Left lung (tissue), 10 donors: ENCODE results near the gene FKBP8. TPM values are rescaled to one million over a fixed set of nuclear protein-coding genes. Genes with fewer than 3 reads are reported as not detected.

Experiments
- ATAC-seq: fragments of 200-7000 bp; cut with Tn5 transposase; one replicate; pipeline ENCODE4 v1.9.1; 2020; ENCODE audit warnings: moderate library complexity
- DNase-seq, 4 donors: peaks; one replicate each; pipeline ENCODE4 v3.0.0-alpha.2; 2013 to 2020
- H3K27ac ChIP-seq, 2 donors: fragments of 200-600 bp; sonication (generic) in 1 of 2; one replicate each; pipeline versions ENCODE4 v1.5.0 to v1.8.0; 2020 to 2021
- H3K27me3 ChIP-seq, 2 donors: fragments of 200-600 bp; sonication (generic) in 1 of 2; one replicate each; pipeline versions ENCODE4 v1.5.0 to v1.8.0; 2020 to 2021
- H3K36me3 ChIP-seq, 2 donors: fragments of 200-600 bp; sonication (generic) in 1 of 2; one replicate each; pipeline versions ENCODE4 v1.5.0 to v1.8.0; 2020 to 2021
- H3K4me1 ChIP-seq, 2 donors: fragments of 200-600 bp; one replicate each; pipeline ENCODE4 v1.8.0; 2021
- H3K4me3 ChIP-seq, 2 donors: fragments of 200-600 bp; sonication (generic) in 1 of 2; one replicate each; pipeline versions ENCODE4 v1.5.0 to v1.8.0; 2020 to 2021; ENCODE audit warnings: mild to moderate bottlenecking in 1 of 2
- H3K9me3 ChIP-seq, 2 donors: fragments of 200-600 bp; sonication (generic) in 1 of 2; one replicate each; pipeline versions ENCODE4 v1.5.0 to v1.8.0; 2020 to 2021
- CTCF ChIP-seq, 2 donors: fragments of 200-600 bp; sonication (generic) in 1 of 2; IDR thresholded peaks; one replicate each; pipeline versions ENCODE4 v1.5.0 to v1.8.0; 2021; ENCODE audit warnings: antibody characterized with exemption in 2 of 2
- intact Hi-C, 2 donors: fragments of 100-400 bp; cut with DNase I; formaldehyde crosslinking; loops; one replicate each; pipeline versions ENCODE4 v1.11.2 to v1.14.2; 2022
- polyA plus RNA-seq, 6 donors: library from polyadenylated mRNA; unstranded; fragments of 120-200 nt; gene quantifications; one replicate each; pipeline ENCODE4 v1.2.1, GENCODE V29; 2013; ENCODE audit not compliant: insufficient read length in 6 of 6
- total RNA-seq, 2 donors: library from RNA; stranded (reverse); fragmentation: NEBNext Ultra II Directional; extraction: Animal tissue kit (Norgen Biotek cat#: 25700); gene quantifications; one replicate each; pipeline ENCODE4 v1.2.1, GENCODE V29; 2021
- donor health status: DM: no; HTN: yes; CAD: no.
- donor health status: DM: no; HTN: no; CAD: no.

The FKBP8 gene
- total and polyA plus RNA-seq, 8 donors, result 176 to 232 (median 214) TPM

- no peaks in the 10 kb centered on the region for H3K27me3 ChIP-seq
- peaks cover 5 to 25% of the 10 kb centered on the region in 2 donors for H3K4me1 ChIP-seq
- DNase-seq (no peak), ATAC-seq (no peak)
- H3K4me3 ChIP-seq, result no peak overlapping the region
- no peak overlapping the region for H3K27ac ChIP-seq
- peaks cover 0 to 35% of the 10 kb centered on the region in 2 donors for H3K36me3 ChIP-seq
- TF ChIP-seq CTCF (IDR thresholded peaks at IDR 0.05), result no peak
- H3K9me3 ChIP-seq, result no peaks in the 10 kb centered on the region
- intact Hi-C loops, result loop anchor here in 1 of 2 donors (10.0 kb wide), 1 partner anchor 95 kb away; no protein-coding TSS in a partner anchor
Measured at GRCh38 chr19:18559685-18560084, 16.3 kb upstream of the FKBP8 start.

GRCh38 chr19:18558604-18559003, 15.2 kb upstream of the FKBP8 start:
- TF ChIP-seq CTCF (IDR thresholded peaks at IDR 0.05), result no peak
- Histone ChIP-seq H3K36me3 (peaks cover 0 to 24% of the 10 kb centered on the region in 2 donors), H3K4me1 (peaks cover 5 to 25% of the 10 kb centered on the region in 2 donors), H3K27me3 (no peaks in the 10 kb centered on the region), H3K27ac (peak overlapping the region; percentile 82 to 94), H3K4me3 (peak overlapping the region; percentile 84 to 97), H3K9me3 (no peaks in the 10 kb centered on the region)
- ATAC-seq (no peak), DNase-seq (no peak)
- intact Hi-C loops, result no loop called here

GRCh38 chr19:18558202-18558555, 14.8 kb upstream of the FKBP8 start:
- Histone ChIP-seq H3K27me3 (no peaks in the 10 kb centered on the region), H3K27ac (peak overlapping the region; percentile 82 to 94), H3K4me3 (peak overlapping the region; percentile 84 to 97), H3K4me1 (peaks cover 5 to 25% of the 10 kb centered on the region in 2 donors), H3K36me3 (peaks cover 0 to 19% of the 10 kb centered on the region in 2 donors), H3K9me3 (no peaks in the 10 kb centered on the region)
- no peak for TF ChIP-seq CTCF (IDR thresholded peaks at IDR 0.05)
- intact Hi-C loops, result no loop called here
- ATAC-seq (no peak), DNase-seq (no peak)

- DNase-seq (peak; percentile 92 to 98 (median 98)), ATAC-seq (peak; percentile 99)
- intact Hi-C loops, result no loop called here
- TF ChIP-seq CTCF (IDR thresholded peaks at IDR 0.05), result no peak
- H3K27ac ChIP-seq, result peak within 1 kb of the TSS; percentile 82 to 94
- H3K36me3 ChIP-seq, result peaks cover 0 to 14% of the 10 kb centered on the region in 2 donors
- no peaks in the 10 kb centered on the region for H3K27me3 ChIP-seq
- H3K4me1 ChIP-seq, result peaks cover 5 to 25% of the 10 kb centered on the region in 2 donors
- no peaks in the 10 kb centered on the region for H3K9me3 ChIP-seq
- H3K4me3 ChIP-seq, result peak within 1 kb of the TSS; percentile 84 to 97
Measured at GRCh38 chr19:18557411-18558201, 14.2 kb upstream of the FKBP8 start, which contains the start of gene KXD1. Gene KXD1, plus strand, starts transcription at chr19:18557870. Its CDS starts 4,187 bp downstream, at chr19:18562057.

GRCh38 chr19:18551631-18552030, 8.3 kb upstream of the FKBP8 start:
- Histone ChIP-seq H3K4me3 (no peak overlapping the region), H3K27me3 (no peaks in the 10 kb centered on the region), H3K36me3 (no peaks in the 10 kb centered on the region), H3K27ac (no peak overlapping the region), H3K9me3 (no peaks in the 10 kb centered on the region), H3K4me1 (no peaks in the 10 kb centered on the region)
- intact Hi-C loops, result no loop called here
- TF ChIP-seq CTCF (IDR thresholded peaks at IDR 0.05), result no peak
- no peak for DNase-seq
- ATAC-seq, result no peak
